ENCODE data around the gene PMVK.

- TF ChIP-seq, protein P1, sequence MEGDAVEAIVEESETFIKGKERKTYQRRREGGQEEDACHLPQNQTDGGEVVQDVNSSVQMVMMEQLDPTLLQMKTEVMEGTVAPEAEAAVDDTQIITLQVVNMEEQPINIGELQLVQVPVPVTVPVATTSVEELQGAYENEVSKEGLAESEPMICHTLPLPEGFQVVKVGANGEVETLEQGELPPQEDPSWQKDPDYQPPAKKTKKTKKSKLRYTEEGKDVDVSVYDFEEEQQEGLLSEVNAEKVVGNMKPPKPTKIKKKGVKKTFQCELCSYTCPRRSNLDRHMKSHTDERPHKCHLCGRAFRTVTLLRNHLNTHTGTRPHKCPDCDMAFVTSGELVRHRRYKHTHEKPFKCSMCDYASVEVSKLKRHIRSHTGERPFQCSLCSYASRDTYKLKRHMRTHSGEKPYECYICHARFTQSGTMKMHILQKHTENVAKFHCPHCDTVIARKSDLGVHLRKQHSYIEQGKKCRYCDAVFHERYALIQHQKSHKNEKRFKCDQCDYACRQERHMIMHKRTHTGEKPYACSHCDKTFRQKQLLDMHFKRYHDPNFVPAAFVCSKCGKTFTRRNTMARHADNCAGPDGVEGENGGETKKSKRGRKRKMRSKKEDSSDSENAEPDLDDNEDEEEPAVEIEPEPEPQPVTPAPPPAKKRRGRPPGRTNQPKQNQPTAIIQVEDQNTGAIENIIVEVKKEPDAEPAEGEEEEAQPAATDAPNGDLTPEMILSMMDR (conservative IDR thresholded peaks at IDR 0.05 in 1 of 2, IDR thresholded peaks at IDR 0.05 in 1 of 2; ENCODE audit: low read depth in 1 of 2, low read length in 2 of 2) = no peak
- no peak for TF ChIP-seq EZH2 (IDR thresholded peaks at IDR 0.05; ENCODE audit: low read length, missing control alignments)
Measured at GRCh38 chr1:154962156-154962749, 25.7 kb upstream of the PMVK start.
